ENCODE results near the gene C6orf141.

GRCh38 chr6:49543087-49543858, 7.2 kb upstream of the C6orf141 start:
- TF ChIP-seq, protein P1, sequence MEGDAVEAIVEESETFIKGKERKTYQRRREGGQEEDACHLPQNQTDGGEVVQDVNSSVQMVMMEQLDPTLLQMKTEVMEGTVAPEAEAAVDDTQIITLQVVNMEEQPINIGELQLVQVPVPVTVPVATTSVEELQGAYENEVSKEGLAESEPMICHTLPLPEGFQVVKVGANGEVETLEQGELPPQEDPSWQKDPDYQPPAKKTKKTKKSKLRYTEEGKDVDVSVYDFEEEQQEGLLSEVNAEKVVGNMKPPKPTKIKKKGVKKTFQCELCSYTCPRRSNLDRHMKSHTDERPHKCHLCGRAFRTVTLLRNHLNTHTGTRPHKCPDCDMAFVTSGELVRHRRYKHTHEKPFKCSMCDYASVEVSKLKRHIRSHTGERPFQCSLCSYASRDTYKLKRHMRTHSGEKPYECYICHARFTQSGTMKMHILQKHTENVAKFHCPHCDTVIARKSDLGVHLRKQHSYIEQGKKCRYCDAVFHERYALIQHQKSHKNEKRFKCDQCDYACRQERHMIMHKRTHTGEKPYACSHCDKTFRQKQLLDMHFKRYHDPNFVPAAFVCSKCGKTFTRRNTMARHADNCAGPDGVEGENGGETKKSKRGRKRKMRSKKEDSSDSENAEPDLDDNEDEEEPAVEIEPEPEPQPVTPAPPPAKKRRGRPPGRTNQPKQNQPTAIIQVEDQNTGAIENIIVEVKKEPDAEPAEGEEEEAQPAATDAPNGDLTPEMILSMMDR (IDR thresholded peaks at IDR 0.05), result no peak
- no peak for TF ChIP-seq POLR2A (IDR thresholded peaks at IDR 0.05)

Measured in esophagus squamous epithelium (tissue), 4 donors.